ENCODE results near the gene SDE2.

The SDE2 gene

DNA sequence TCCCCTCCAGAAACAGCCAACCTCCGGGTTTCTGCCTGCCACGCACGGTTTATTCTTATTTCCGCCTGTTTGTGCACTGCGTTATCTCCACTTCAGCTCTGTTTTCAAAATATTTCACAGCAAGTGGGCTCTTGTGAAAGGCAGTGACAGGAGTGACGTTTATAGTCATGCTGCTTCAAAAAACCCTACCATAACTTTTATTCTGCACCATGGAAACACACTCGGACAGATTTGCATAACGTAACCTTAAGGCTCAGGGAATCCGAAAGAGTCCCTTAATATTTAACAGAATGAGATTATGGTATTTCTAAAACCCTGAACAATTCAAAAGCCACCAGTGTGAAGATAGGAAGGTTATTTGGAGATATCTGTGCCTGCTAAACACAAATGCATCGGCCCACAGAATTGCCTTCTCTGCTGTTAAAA is 782 bp upstream of the SDE2 start:
- Histone ChIP-seq H3K4me1 (ENCODE audit: low read depth, poor library complexity, severe bottlenecking) (peaks cover 49% of the 10 kb centered on the region), H3K4me2 (peak overlapping the region; percentile 96), H3K79me2 (ENCODE audit: insufficient read depth, low read depth) (peaks cover 42% of the 10 kb centered on the region), H4K20me1 (ENCODE audit: insufficient read depth) (no peaks in the 10 kb centered on the region; the same call in 1 of the 2 replicates), H3K36me3 (ENCODE audit: insufficient read depth) (no peaks in the 10 kb centered on the region), H3K27ac (peak overlapping the region; percentile 98), H3K4me3 (IDR thresholded peaks at IDR 0.05; ENCODE audit: insufficient read depth, low read depth, low read length) (peak overlapping the region; percentile 63), H3K27me3 (ENCODE audit: insufficient read depth, low read depth) (no peaks in the 10 kb centered on the region), H3K9ac (peak overlapping the region; percentile 83), H2AFZ (ENCODE audit: low read depth) (peak overlapping the region; percentile 68)
- TF ChIP-seq, protein P1, sequence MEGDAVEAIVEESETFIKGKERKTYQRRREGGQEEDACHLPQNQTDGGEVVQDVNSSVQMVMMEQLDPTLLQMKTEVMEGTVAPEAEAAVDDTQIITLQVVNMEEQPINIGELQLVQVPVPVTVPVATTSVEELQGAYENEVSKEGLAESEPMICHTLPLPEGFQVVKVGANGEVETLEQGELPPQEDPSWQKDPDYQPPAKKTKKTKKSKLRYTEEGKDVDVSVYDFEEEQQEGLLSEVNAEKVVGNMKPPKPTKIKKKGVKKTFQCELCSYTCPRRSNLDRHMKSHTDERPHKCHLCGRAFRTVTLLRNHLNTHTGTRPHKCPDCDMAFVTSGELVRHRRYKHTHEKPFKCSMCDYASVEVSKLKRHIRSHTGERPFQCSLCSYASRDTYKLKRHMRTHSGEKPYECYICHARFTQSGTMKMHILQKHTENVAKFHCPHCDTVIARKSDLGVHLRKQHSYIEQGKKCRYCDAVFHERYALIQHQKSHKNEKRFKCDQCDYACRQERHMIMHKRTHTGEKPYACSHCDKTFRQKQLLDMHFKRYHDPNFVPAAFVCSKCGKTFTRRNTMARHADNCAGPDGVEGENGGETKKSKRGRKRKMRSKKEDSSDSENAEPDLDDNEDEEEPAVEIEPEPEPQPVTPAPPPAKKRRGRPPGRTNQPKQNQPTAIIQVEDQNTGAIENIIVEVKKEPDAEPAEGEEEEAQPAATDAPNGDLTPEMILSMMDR (conservative IDR thresholded peaks at IDR 0.05; ENCODE audit: low read depth, low read length) = no peak

DNA sequence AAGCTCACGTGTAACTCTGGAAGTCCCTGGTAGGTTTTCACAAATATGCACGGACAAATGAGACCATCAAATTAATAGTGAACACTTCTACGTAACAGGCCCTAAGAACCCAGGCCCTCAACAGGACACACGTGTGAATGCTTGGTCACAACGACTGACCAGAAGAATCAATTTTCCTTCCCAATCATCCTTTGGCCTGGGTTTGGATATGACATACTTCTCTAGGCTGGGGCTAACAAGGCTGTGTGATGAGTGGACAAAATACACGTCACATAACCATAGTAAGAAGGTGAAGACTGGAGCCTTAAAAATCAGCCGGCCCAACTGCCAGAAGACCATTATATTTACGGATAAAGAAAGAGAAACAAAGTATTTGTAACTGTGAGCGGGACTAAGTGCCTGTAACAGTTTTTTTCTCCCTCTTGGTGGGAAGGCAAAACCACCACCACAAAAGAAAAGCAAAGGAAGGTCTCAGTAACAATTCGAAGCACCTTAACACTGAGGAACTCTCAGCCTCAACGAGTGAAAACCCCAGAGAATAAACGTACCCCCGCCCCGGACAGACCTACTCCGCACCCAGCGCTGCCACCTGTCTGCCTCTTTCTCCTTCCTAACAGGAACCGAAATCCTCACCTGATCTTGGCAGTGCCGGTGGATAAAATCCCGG is 450 bp downstream of the SDE2 start:
- Histone ChIP-seq H2AFZ (ENCODE audit: low read depth) (peak overlapping the region; percentile 50), H3K27ac (peak overlapping the region; percentile 98), H3K4me2 (peak overlapping the region; percentile 95), H4K20me1 (ENCODE audit: insufficient read depth) (no peaks in the 10 kb centered on the region; the same call in 1 of the 2 replicates), H3K4me1 (ENCODE audit: low read depth, poor library complexity, severe bottlenecking) (peaks cover 62% of the 10 kb centered on the region), H3K36me3 (ENCODE audit: insufficient read depth) (no peaks in the 10 kb centered on the region; the same call in 1 of the 2 replicates), H3K9ac (peak overlapping the region; percentile 83), H3K27me3 (ENCODE audit: insufficient read depth, low read depth) (no peaks in the 10 kb centered on the region), H3K4me3 (IDR thresholded peaks at IDR 0.05; ENCODE audit: insufficient read depth, low read depth, low read length) (no peak overlapping the region), H3K79me2 (ENCODE audit: insufficient read depth, low read depth) (peaks cover 55% of the 10 kb centered on the region)
- TF ChIP-seq, protein P1 (conservative IDR thresholded peaks at IDR 0.05; ENCODE audit: low read depth, low read length) = no peak

DNA sequence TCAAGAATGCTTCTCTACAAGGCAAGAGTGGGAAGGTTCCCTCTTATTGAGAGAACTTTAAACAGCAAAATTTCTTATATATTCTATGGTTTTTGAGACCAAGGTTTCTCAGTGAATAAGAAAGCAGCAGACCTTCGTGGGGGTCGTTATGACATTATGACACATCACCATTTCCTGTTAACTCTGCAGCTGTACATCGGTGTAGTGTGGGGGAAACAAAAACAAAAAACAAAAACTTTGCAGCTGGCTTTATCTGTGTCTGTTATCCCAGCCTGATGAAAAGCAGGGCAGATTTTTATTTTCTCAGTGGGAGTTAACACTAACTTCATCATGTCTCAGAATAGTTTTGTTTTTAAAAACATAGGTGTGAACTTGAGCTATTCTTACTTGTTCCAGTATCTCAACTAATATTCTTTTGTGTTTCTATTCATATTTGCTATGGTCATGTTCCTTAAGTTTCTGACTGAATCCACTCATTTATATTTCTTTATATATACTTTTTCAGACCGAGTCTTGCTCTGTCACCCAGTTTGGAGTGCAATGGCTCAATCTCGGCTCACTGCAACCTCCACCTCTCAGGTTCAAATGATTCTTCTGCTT is 2.1 kb downstream of the SDE2 start:
- H3K4me2 ChIP-seq = peak overlapping the region; percentile 95
- H3K27me3 ChIP-seq (ENCODE audit: insufficient read depth, low read depth) = no peaks in the 10 kb centered on the region
- H2AFZ ChIP-seq (ENCODE audit: low read depth) = no peak overlapping the region
- H3K9ac ChIP-seq = no peak overlapping the region
- TF ChIP-seq, protein P1 (conservative IDR thresholded peaks at IDR 0.05; ENCODE audit: low read depth, low read length) = no peak
- H3K79me2 ChIP-seq (ENCODE audit: insufficient read depth, low read depth) = peaks cover 67% of the 10 kb centered on the region
- no peak overlapping the region for H3K27ac ChIP-seq
- no peaks in the 10 kb centered on the region; the same call in 1 of the 2 replicates for H3K36me3 ChIP-seq (ENCODE audit: insufficient read depth)
- peaks cover 78% of the 10 kb centered on the region for H3K4me1 ChIP-seq (ENCODE audit: low read depth, poor library complexity, severe bottlenecking)
- H4K20me1 ChIP-seq (ENCODE audit: insufficient read depth) = no peaks in the 10 kb centered on the region; the same call in 1 of the 2 replicates
- H3K4me3 ChIP-seq (IDR thresholded peaks at IDR 0.05; ENCODE audit: insufficient read depth, low read depth, low read length) = no peak overlapping the region

DNA sequence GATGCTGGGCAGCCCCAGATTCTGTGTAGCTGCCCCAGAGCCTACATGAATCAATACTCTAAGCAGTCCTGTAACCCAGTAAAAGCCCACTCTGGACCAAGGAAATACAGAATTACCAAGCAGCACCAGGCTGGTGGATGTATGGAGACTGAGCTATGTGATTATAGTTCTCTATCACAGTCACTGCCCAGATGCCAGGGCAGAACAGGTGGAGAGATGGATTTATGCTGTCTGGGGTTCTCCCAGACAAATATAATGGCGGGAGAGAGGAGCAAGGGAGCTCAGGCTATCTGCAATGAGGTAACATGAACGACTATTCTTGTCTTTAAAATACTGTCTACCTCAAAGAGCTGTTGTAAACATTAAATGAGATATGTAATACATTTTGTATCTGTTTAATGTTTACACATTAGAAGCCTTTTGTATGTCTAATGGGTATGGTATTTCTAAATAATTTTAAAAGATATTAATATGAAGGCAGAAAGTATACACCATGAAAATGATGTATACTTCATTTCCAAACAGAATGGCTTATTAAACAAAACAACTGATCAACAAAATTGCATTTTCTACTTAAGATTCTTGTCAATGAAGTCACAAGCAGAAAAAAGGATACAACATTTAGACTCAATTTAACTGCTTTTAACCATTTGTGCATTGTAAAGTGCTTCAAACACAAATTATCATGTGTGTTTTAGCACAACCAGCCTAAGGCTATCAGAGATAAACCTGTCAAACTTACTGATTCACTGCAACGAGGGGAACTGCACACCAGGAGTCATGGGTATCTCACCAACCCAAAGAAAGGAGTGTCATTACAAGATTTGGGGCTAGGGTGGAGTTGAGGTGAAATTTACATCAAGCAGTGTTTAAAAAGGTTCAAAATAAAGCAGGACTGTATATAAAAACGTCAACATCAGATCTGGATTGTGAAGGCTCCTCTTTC is 3.0 kb downstream of the SDE2 start:
- H3K36me3 ChIP-seq (ENCODE audit: insufficient read depth) = peaks cover 7% of the 10 kb centered on the region; the same call in 1 of the 2 replicates
- TF ChIP-seq, protein P1 (conservative IDR thresholded peaks at IDR 0.05; ENCODE audit: low read depth, low read length) = no peak

More for the DNA sequence above, 3.0 kb downstream of the SDE2 start:
- H3K4me2 ChIP-seq = peak overlapping the region; percentile 95; the same call in 1 of the 2 replicates
- H3K79me2 ChIP-seq (ENCODE audit: insufficient read depth, low read depth) = peaks cover 67% of the 10 kb centered on the region
- no peak overlapping the region for H3K9ac ChIP-seq
- no peak overlapping the region for H2AFZ ChIP-seq (ENCODE audit: low read depth)
- no peaks in the 10 kb centered on the region for H3K27me3 ChIP-seq (ENCODE audit: insufficient read depth, low read depth)
- H3K27ac ChIP-seq = no peak overlapping the region
- H3K4me3 ChIP-seq (IDR thresholded peaks at IDR 0.05; ENCODE audit: insufficient read depth, low read depth, low read length) = no peak overlapping the region
- peaks cover 85% of the 10 kb centered on the region for H3K4me1 ChIP-seq (ENCODE audit: low read depth, poor library complexity, severe bottlenecking)
- no peaks in the 10 kb centered on the region; the same call in 1 of the 2 replicates for H4K20me1 ChIP-seq (ENCODE audit: insufficient read depth)

Data from KMS-11 (cell line).